Fibroblast of the aortic adventitia (primary cell): ENCODE results near the gene FOXP1. TPM values are rescaled to one million over a fixed set of nuclear protein-coding genes. Genes with fewer than 3 reads are reported as not detected.

Experiments
- DNase-seq: peaks from one replicate; pipeline ENCODE4 v3.0.0-alpha.2; 2010; ENCODE audit warnings: low read depth
- H3K4me3 ChIP-seq: 2 replicates; pipeline ENCODE4 v1.5.1; 2011; ENCODE audit warnings: low read depth, mild to moderate bottlenecking, control low read depth, low read length, moderate library complexity
- total RNA-seq: library from RNA; depleted of rRNA; stranded (reverse); fragments of >200 nt; gene quantifications from 2 replicates; pipeline ENCODE4 v1.2.3, GENCODE V29; 2012; ENCODE audit warnings: low replicate concordance
- TF ChIP-seq, protein P1 (sequence below): IDR thresholded peaks from 2 replicates; pipeline ENCODE4 v1.5.1; 2011; ENCODE audit warnings: mild to moderate bottlenecking, low read length, control low read depth, inconsistent platforms; ENCODE audit not compliant: insufficient read depth

Gene FOXP1
- total RNA-seq, 1 donor, result 115 TPM

DNA sequence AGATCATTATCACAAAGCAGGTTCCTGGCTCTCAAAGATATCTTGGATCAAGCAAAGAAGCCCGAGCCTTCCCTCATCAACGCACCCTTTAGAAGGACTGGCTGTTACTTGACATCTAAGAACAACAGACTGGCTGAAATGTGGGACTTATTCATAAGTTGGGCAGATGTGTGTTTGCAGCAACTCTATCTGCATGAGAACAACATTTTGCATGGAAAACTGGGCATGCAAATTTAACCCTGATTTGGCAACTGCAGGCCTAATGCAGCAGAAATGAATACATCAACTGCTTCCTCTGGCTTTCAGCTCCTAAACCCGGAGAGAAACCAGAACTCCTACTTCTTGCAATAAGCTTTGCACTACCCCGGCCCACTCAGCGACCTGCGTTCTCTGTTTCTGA lies 35.0 kb upstream of the FOXP1 start:
- TF ChIP-seq, protein P1, sequence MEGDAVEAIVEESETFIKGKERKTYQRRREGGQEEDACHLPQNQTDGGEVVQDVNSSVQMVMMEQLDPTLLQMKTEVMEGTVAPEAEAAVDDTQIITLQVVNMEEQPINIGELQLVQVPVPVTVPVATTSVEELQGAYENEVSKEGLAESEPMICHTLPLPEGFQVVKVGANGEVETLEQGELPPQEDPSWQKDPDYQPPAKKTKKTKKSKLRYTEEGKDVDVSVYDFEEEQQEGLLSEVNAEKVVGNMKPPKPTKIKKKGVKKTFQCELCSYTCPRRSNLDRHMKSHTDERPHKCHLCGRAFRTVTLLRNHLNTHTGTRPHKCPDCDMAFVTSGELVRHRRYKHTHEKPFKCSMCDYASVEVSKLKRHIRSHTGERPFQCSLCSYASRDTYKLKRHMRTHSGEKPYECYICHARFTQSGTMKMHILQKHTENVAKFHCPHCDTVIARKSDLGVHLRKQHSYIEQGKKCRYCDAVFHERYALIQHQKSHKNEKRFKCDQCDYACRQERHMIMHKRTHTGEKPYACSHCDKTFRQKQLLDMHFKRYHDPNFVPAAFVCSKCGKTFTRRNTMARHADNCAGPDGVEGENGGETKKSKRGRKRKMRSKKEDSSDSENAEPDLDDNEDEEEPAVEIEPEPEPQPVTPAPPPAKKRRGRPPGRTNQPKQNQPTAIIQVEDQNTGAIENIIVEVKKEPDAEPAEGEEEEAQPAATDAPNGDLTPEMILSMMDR, result no peak
- DNase-seq, result no peak
- no peak overlapping the region for H3K4me3 ChIP-seq

DNA sequence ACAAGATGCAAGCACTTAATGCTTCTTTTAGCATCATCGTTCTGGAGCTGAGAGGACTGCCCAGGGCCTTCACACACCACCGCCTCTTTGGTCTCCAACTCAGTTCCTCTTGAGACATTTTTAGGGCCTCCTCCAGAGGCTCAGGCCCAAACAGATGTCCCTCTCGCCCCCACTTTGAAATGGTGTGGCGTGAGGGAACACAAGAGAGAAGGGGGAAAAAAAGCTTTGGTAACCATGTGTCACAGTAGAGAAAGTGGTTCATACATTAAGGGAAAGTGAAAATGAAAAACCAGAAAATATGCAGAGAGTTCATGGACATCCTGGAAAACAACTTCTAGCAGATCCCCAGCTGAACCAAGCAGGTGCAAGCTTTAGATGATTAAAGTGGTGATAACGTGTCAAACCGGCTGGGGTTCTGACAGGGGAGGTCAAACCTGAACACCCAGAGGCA lies 33.1 kb upstream of the FOXP1 start:
- H3K4me3 ChIP-seq, result no peak overlapping the region
- DNase-seq, result no peak
- TF ChIP-seq, protein P1, result no peak

DNA sequence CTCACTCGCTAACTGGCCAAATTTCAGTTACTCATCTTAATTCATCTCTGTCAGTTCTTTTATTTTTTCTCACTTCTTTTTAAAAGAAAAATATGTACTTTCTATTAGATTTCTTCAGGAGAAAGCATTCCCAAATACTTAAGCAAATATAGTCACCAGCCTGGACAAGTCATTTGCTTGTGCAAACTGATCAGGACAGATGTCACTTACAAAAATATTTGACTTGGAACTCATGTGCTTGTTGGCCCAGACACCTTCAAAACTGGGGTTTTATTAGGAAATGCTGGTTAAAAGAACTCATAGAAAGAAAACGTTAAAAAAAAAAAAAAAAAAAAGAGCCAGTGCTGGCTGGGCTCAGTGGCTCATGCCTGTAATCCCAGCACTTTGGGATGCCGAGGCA lies 31.3 kb upstream of the FOXP1 start:
- DNase-seq, result no peak
- no peak overlapping the region for H3K4me3 ChIP-seq
- TF ChIP-seq, protein P1, result no peak

DNA sequence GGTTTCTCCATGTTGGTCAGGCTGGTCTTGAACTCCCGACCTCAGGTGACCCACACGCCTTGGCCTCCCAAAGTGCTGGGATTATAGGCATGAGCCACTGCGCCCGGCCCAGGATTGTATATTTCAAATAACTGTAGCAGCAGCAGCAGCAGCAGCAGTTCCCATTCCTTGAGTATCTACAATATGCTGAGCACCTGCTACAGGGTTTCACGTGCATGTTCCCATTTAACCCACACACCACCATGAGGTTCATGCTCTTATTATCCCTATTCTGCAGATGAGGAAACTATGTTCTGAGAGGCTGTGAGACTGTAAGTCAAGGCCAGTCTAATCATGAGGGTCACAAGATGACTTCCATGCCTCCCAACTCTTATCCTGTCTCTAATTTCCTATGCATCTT lies 30.9 kb upstream of the FOXP1 start:
- DNase-seq, result no peak
- H3K4me3 ChIP-seq, result no peak overlapping the region
- TF ChIP-seq, protein P1, result no peak

DNA sequence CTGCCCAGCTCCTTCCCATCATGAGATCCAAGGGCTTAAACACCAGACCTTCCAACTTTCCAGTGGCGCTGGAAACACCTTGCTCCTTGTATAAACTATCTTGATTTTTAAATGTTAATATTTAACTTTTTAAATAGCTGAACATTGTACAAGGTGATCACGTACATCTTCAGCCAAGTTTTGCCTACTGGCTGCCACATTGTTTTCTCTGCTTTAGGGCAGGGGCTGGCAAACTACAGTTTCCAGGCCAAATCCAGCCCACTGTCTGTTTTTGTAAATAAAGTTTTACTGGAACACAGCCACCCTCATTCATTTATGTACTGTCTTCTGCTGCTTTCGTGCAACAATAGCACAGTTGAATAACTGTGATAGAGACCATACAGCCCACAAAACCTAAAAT lies 27.6 kb upstream of the FOXP1 start:
- H3K4me3 ChIP-seq, result no peak overlapping the region
- TF ChIP-seq, protein P1, result no peak
- no peak for DNase-seq

DNA sequence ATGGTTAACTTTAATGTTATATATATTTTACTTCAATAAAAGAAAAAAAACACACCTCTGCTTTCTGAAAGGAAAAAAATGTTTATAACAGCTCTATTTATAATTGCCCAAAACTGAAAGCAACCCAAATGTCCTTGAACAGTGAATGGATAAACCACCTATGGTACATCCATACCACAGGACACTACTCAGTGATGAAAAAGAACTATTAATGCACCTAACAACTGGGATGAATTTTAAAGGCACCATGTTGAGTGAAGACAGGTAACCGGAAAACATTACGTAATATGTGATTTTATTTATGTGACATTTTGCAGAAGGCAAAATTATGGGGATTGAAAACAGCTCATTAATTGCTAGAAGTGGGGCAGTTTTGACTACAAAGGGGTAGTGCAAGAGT lies 23.8 kb upstream of the FOXP1 start:
- H3K4me3 ChIP-seq, result no peak overlapping the region
- TF ChIP-seq, protein P1, result no peak
- DNase-seq, result no peak

DNA sequence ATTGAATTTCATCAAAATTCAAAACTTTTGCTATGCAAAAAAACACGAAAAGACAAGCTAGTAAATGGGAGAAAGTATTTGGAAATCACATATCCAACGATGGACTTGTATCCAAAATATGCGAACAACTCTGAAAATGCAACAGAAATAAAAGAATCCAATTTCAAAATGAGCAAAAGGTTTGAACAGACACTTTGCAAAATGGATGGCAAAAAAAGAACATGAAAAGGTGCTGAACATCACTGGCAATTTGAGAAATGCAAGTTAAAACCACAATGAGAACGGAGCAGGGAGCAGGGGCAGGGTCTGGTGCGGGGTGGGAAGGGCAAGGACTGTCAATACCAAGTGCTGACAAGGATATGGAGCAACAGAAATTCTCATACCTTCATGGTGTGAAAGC lies 23.1 kb upstream of the FOXP1 start:
- DNase-seq, result no peak
- TF ChIP-seq, protein P1, result no peak
- no peak overlapping the region for H3K4me3 ChIP-seq
